Neutrophil (primary cell): ENCODE results near the gene TMC3.

Experiments used
- H3K27ac ChIP-seq: fragments of 200-600 bp; sonication (generic); 2 replicates; pipeline ENCODE4 v1.5.1; 2016; ENCODE audit warnings: mild to moderate bottlenecking, moderate library complexity
- H3K27me3 ChIP-seq: fragments of 200-600 bp; sonication (generic); 2 replicates; pipeline ENCODE4 v1.6.0; 2016; ENCODE audit warnings: mild to moderate bottlenecking
- H3K36me3 ChIP-seq: fragments of 200-600 bp; sonication (generic); 2 replicates; pipeline ENCODE4 v1.5.1; 2017
- H3K4me1 ChIP-seq, 2 experiments: fragments of 200-600 bp in 1 of 2; sonication (generic) in 1 of 2; 1 replicate in 1 of 2; 2 replicates in 1 of 2; pipeline versions ENCODE4 v1.5.1 to v1.6.1; 2013 to 2016; ENCODE audit warnings: low read depth in 1 of 2, low read length in 1 of 2, mild to moderate bottlenecking in 1 of 2, moderate library complexity in 1 of 2; ENCODE audit not compliant: control insufficient read depth in 1 of 2, insufficient read depth in 1 of 2
- H3K4me3 ChIP-seq, 2 experiments: fragments of 200-600 bp in 1 of 2; sonication (generic) in 1 of 2; 1 replicate in 1 of 2; 2 replicates in 1 of 2; pipeline ENCODE4 v1.5.1; 2013 to 2016; ENCODE audit warnings: low read depth in 1 of 2, low read length in 1 of 2, mild to moderate bottlenecking in 1 of 2, moderate library complexity in 1 of 2
- H3K9me3 ChIP-seq: fragments of 200-600 bp; sonication (generic); 2 replicates; pipeline ENCODE4 v1.5.1; 2016
- TF ChIP-seq, protein P1 (sequence below): fragments of 200-600 bp; sonication (generic); IDR thresholded peaks from 2 replicates; pipeline ENCODE4 v1.5.1; 2016; ENCODE audit warnings: antibody characterized with exemption

The TMC3 gene

DNA sequence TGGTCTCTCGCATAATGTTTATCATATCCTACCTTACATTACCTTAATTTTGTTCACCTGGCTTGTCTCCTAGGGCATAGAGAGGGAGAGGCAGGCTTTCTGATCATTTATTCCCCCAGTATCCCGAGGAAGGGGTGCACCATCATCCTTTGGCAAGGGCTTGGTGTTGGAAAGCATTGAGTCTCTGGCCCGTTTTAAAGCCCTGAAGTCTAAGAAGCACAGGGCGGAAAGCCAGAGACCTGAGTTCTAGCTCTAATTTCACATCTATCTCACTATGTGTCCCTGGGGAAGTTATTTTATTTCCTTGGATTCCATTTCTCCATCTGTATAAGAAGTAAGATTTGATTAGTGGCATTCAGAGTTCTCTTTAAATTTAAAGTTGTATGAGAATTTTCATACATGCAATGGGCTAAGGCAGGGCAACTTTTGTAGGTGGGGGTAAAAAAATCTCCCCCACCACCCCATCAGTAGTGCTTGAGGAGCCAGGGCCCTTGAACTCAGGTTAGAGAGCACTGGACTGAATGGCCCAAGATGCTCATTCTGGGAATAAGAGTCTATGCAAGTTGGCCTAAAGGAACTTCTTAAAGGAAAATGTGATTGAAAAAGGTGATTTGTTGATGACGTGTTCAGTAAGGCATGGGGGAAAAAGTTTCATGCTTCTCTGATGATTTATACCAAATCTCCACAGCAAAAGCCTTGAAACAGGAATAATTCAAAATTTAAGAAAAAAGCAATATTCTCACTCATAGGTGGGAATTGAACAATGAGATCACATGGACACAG is 10.1 kb downstream of the TMC3 start:
- peaks cover 33% of the 10 kb centered on the region for H3K36me3 ChIP-seq

DNA sequence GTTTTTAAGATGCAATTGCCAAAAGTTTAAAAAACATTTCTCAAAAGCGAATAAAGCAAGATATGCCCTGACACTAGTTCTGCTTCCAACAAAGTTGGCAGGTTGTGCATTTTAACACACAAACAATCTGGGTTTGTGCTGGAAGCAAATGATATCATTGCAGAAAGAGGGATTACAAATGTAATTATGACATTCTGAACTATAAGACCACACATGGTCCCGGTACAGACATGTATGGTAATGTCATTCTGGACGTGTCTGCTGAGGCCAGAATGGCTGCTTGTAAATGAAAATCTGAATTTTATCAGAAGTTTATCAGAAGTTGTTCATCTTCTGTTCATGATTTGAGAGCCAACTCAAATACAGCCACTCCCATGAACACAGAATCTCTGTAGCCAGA is 10.7 kb downstream of the TMC3 start:
- Histone ChIP-seq H3K36me3 (peaks cover 26% of the 10 kb centered on the region), H3K4me1 (no peaks in the 10 kb centered on the region), H3K27me3 (no peaks in the 10 kb centered on the region), H3K9me3 (no peaks in the 10 kb centered on the region), H3K27ac (no peak overlapping the region), H3K4me3 (no peak overlapping the region)
- TF ChIP-seq, protein P1, sequence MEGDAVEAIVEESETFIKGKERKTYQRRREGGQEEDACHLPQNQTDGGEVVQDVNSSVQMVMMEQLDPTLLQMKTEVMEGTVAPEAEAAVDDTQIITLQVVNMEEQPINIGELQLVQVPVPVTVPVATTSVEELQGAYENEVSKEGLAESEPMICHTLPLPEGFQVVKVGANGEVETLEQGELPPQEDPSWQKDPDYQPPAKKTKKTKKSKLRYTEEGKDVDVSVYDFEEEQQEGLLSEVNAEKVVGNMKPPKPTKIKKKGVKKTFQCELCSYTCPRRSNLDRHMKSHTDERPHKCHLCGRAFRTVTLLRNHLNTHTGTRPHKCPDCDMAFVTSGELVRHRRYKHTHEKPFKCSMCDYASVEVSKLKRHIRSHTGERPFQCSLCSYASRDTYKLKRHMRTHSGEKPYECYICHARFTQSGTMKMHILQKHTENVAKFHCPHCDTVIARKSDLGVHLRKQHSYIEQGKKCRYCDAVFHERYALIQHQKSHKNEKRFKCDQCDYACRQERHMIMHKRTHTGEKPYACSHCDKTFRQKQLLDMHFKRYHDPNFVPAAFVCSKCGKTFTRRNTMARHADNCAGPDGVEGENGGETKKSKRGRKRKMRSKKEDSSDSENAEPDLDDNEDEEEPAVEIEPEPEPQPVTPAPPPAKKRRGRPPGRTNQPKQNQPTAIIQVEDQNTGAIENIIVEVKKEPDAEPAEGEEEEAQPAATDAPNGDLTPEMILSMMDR, result no peak

More for the DNA sequence above, 10.1 kb downstream of the TMC3 start:
- no peaks in the 10 kb centered on the region for H3K4me1 ChIP-seq
- no peaks in the 10 kb centered on the region for H3K9me3 ChIP-seq
- TF ChIP-seq, protein P1, result no peak
- H3K27me3 ChIP-seq, result no peaks in the 10 kb centered on the region
- no peak overlapping the region for H3K4me3 ChIP-seq
- H3K27ac ChIP-seq, result no peak overlapping the region

DNA sequence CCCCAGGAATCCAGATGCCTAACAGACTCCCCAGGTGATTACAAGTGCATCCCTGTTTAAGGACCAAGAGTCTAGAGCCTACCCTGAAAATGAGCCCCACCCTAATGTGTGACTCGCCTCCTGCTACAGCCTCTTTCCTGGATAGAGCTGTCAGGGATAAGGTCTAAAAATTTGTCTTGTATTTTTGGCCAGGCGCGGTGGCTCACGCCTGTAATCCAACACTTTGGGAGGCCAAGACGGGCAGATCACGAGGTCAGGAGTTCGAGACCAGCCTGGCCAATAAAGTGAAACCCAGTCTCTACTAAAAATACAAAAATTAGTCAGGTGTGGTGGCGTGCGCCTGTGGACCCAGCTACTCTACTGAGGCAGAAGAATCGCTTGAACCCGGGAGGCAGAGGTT is 11.2 kb downstream of the TMC3 start:
- H3K36me3 ChIP-seq, result peaks cover 23% of the 10 kb centered on the region
- H3K4me1 ChIP-seq, result no peaks in the 10 kb centered on the region
- TF ChIP-seq, protein P1, result no peak
- no peaks in the 10 kb centered on the region for H3K27me3 ChIP-seq
- no peaks in the 10 kb centered on the region for H3K9me3 ChIP-seq
- no peak overlapping the region for H3K4me3 ChIP-seq
- H3K27ac ChIP-seq, result no peak overlapping the region

DNA sequence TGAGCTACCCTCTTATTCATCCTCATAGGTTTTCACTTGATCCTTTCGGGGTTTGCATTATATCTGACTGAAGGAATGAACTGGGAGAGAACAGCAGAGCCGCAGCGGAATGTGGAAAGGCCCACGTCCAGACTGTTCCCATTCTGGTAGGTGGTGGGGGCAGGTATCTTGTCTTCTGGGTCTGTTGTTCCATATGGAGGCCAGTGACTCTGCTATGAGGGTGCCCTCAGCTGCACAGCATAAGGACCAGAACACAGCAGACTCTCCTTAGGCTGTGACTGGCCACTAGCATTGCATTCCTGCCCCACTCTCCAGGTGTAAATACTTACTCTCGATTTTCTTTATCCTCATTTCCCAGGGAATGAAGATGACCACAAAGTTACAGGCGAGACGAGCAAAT is 12.1 kb downstream of the TMC3 start:
- TF ChIP-seq, protein P1, result no peak
- no peaks in the 10 kb centered on the region for H3K9me3 ChIP-seq
- H3K4me3 ChIP-seq, result no peak overlapping the region

DNA sequence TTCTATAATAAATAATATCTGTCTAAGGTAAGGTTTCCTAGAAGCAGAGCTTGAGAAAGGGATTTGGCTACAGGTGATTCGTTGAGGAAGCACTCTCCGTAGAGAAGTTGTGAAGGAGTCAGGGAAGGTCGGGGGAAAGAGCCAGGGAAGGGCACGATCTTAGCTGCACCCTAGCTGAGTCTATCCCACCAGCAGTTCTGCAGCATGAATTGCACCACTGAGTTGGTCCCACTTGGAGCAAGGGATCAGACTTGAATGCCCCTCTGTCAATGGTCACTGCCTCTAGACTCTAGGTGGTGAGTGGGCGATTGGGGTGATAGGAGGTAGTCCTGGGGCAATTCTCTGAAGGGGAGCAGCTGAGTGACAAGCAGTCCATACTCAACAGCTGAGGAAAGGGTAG is 13.5 kb downstream of the TMC3 start:
- no peaks in the 10 kb centered on the region for H3K4me1 ChIP-seq
- TF ChIP-seq, protein P1, result no peak
- H3K36me3 ChIP-seq, result peaks cover 27% of the 10 kb centered on the region
- no peaks in the 10 kb centered on the region for H3K9me3 ChIP-seq
- H3K4me3 ChIP-seq, result no peak overlapping the region
- no peak overlapping the region for H3K27ac ChIP-seq
- no peaks in the 10 kb centered on the region for H3K27me3 ChIP-seq

More for the DNA sequence above, 12.1 kb downstream of the TMC3 start:
- Histone ChIP-seq H3K27ac (no peak overlapping the region), H3K36me3 (peaks cover 23% of the 10 kb centered on the region), H3K27me3 (no peaks in the 10 kb centered on the region), H3K4me1 (no peaks in the 10 kb centered on the region)
